SIG-M5 treated with dmso at 0.1 percent for 504 hours (cell line): ENCODE data around the gene ODC1.

Experiments
- DNase-seq: peaks from one replicate; lab custom pipeline; 2025; ENCODE audit not compliant: unreplicated experiment; lab: John Stamatoyannopoulos, UW

Gene ODC1

GRCh38 chr2:10417551-10418335 lies 30.4 kb downstream of the ODC1 start:
- no peak for DNase-seq

GRCh38 chr2:10415640-10416039 lies 32.5 kb downstream of the ODC1 start:
- no peak for DNase-seq

- DNase-seq, result no peak
These were observed 33.1 kb downstream of the ODC1 start for GRCh38 chr2:10415048-10415447.

GRCh38 chr2:10414591-10414990 lies 33.5 kb downstream of the ODC1 start:
- DNase-seq, result no peak

GRCh38 chr2:10413991-10414451 lies 34.1 kb downstream of the ODC1 start:
- DNase-seq, result no peak

GRCh38 chr2:10413503-10413902 lies 34.6 kb downstream of the ODC1 start:
- no peak for DNase-seq

- peak; percentile 35 for DNase-seq
These were observed 35.7 kb downstream of the ODC1 start for GRCh38 chr2:10412380-10412779.

- DNase-seq, result no peak
These were observed 36.6 kb downstream of the ODC1 start for GRCh38 chr2:10411557-10411956.

GRCh38 chr2:10410823-10411437 lies 37.2 kb downstream of the ODC1 start:
- no peak for DNase-seq

GRCh38 chr2:10410001-10410822 lies 37.9 kb downstream of the ODC1 start:
- DNase-seq, result peak; percentile 96

GRCh38 chr2:10408649-10409579 lies 39.2 kb downstream of the ODC1 start:
- DNase-seq, result peak; percentile 82

GRCh38 chr2:10407841-10408648 lies 40.1 kb downstream of the ODC1 start:
- peak; percentile 99 for DNase-seq

- peak; percentile 14 for DNase-seq
These were observed 40.7 kb downstream of the ODC1 start for GRCh38 chr2:10407432-10407831.

- no peak for DNase-seq
These were observed 41.5 kb downstream of the ODC1 start for GRCh38 chr2:10406491-10407188.

- DNase-seq, result no peak
These were observed 42.1 kb downstream of the ODC1 start for GRCh38 chr2:10406016-10406415.

GRCh38 chr2:10405448-10405847 lies 42.7 kb downstream of the ODC1 start:
- DNase-seq, result peak; percentile 21

GRCh38 chr2:10404324-10405143 lies 43.6 kb downstream of the ODC1 start:
- DNase-seq, result no peak

- no peak for DNase-seq
These were observed 45.4 kb downstream of the ODC1 start for GRCh38 chr2:10402653-10403215.
